ENCODE results near the gene ZNF438. TPM values are rescaled to one million over a fixed set of nuclear protein-coding genes. Genes with fewer than 3 reads are reported as not detected.

Gene ZNF438
- total and polyA plus RNA-seq, 2 of the 8 experiments (the other 6 are each of a cell fraction or from before 2014, with no cell fraction given): 0.95 to 1.7 TPM

DNA sequence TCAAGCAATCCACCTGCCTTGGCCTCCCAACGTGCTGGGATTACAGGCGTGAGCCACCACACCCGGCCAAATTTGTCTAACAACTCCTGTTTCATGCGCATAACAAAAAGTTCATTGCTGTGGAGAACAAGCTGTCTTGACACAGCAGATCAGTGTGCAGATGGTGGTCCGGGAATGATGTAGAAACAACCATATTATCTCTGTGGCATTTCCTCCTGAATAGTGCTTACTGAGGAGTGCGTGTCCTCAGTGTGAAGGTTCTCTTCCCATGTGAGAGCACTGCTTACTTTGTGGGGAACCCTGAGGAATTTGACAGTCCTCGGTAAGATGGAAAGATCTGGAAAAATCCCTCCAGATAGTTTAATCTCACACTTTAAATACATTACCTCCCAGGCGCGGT, 30.3 kb upstream of the ZNF438 start:
- H2AFZ ChIP-seq (ENCODE audit: low read length): no peak overlapping the region
- H4K5ac ChIP-seq (ENCODE audit: insufficient read length, low read depth, low read length): no peak overlapping the region
- no peak overlapping the region for H2BK120ac ChIP-seq (replicated peaks; ENCODE audit: low read depth, low read length)
- H3K18ac ChIP-seq (ENCODE audit: extremely low read depth, low read length): no peak overlapping the region
- FAIRE-seq (no peak), DNase-seq (ENCODE audit: low read depth in 1 of 2, low spot score in 2 of 2) (no peak)
- no peaks in the 10 kb centered on the region for H3K27me3 ChIP-seq (replicated peaks in 1 of 4; ENCODE audit: control insufficient read depth in 3 of 4, extremely low read depth in 1 of 4, insufficient read depth in 3 of 4, low read length in 3 of 4)
- H3K23me2 ChIP-seq (ENCODE audit: low read depth, low read length): no peaks in the 10 kb centered on the region
- POLR2A ChIA-PET (ENCODE audit: partially characterized antibody): no interaction called here
- no peak overlapping the region for H2BK12ac ChIP-seq (ENCODE audit: low read depth, low read length)
- H3K4me2 ChIP-seq (ENCODE audit: insufficient read depth in 1 of 2, low read depth in 2 of 2, low read length in 2 of 2): no peak overlapping the region
- CTCF ChIA-PET (ENCODE audit: partially characterized antibody): no interaction called here
- H3K9me3 ChIP-seq (ENCODE audit: insufficient read depth in 2 of 2, low read depth in 1 of 2, low read length in 1 of 2): no peaks in the 10 kb centered on the region
- H3K79me2 ChIP-seq (ENCODE audit: control insufficient read depth in 1 of 2, insufficient read depth in 2 of 2, low read length in 2 of 2): no peaks in the 10 kb centered on the region
- H3K79me1 ChIP-seq (ENCODE audit: low read depth, low read length): no peaks in the 10 kb centered on the region
- no peak overlapping the region for H4K8ac ChIP-seq (ENCODE audit: extremely low read depth, insufficient read depth, low read length)
- no peak overlapping the region for H3K9ac ChIP-seq (replicated peaks in 1 of 4; ENCODE audit: extremely low read depth in 1 of 4, low read depth in 3 of 4, low read length in 3 of 4)
- no peak overlapping the region for H2BK20ac ChIP-seq (ENCODE audit: low read length)
- H3K4me3 ChIP-seq (ENCODE audit: extremely low read depth in 1 of 4, insufficient read depth in 2 of 4, low read depth in 3 of 4, low read length in 4 of 4): no peak overlapping the region
- H2BK5ac ChIP-seq (ENCODE audit: low read depth, low read length): no peak overlapping the region
- H4K20me1 ChIP-seq (replicated peaks in 1 of 2; ENCODE audit: control insufficient read depth in 1 of 2, insufficient read depth in 2 of 2, low read length in 2 of 2): no peaks in the 10 kb centered on the region
- H2AK5ac ChIP-seq (ENCODE audit: low read depth, low read length): no peak overlapping the region
- no peak overlapping the region for H3K4ac ChIP-seq (replicated peaks; ENCODE audit: insufficient read length, low read depth, low read length)
- no peak overlapping the region for H3K27ac ChIP-seq (ENCODE audit: low read depth, low read length)
- H4K91ac ChIP-seq (replicated peaks; ENCODE audit: insufficient read length, low read length): no peak overlapping the region
- H2BK15ac ChIP-seq (ENCODE audit: low read length): no peak overlapping the region
- no peak overlapping the region for H3K23ac ChIP-seq (ENCODE audit: insufficient read length)
- no peaks in the 10 kb centered on the region for H3K4me1 ChIP-seq (replicated peaks in 1 of 4; ENCODE audit: control insufficient read depth in 3 of 4, insufficient read depth in 4 of 4, low read length in 3 of 4)
- H3K14ac ChIP-seq (ENCODE audit: insufficient read length): no peak overlapping the region
- H3K36me3 ChIP-seq (ENCODE audit: control insufficient read depth in 2 of 4, insufficient read depth in 4 of 4, low read length in 3 of 4): no peaks in the 10 kb centered on the region
- no peak for TF ChIP-seq YY1 (IDR thresholded peaks at IDR 0.05; ENCODE audit: low read depth, low read length)
- TF ChIP-seq EZH2 (IDR thresholded peaks at IDR 0.05; ENCODE audit: low read depth, low read length, severe bottlenecking): no peak
- no peak for TF ChIP-seq SIRT6 (IDR thresholded peaks at IDR 0.05; ENCODE audit: low read length)
- no peak for TF ChIP-seq RFX5 (IDR thresholded peaks at IDR 0.05; ENCODE audit: borderline replicate concordance, low read depth, low read length)
- no peak for TF ChIP-seq TEAD4 (IDR thresholded peaks at IDR 0.05; ENCODE audit: low read depth, low read length)
- H3K56ac ChIP-seq (replicated peaks; ENCODE audit: insufficient read length, low read depth, low read length): no peak overlapping the region
- 89% methylated on average over 9 of the region's 9 CpGs; no CpG with 5 or more reads in 1 of the 2 experiments for WGBS, 2 experiments (ENCODE audit: extremely low coverage in 1 of 2, insufficient coverage in 1 of 2, insufficient read length in 1 of 2, insufficient replicate concordance in 2 of 2, low coverage in 1 of 2, low lambda C conversion rate in 2 of 2, missing lambda C conversion rate in 1 of 2)
